Endodermal cell (in vitro differentiated cells): ENCODE measurements around the gene CMIP. TPM values are rescaled to one million over a fixed set of nuclear protein-coding genes. Genes with fewer than 3 reads are reported as not detected.

ENCODE experiments used
- DNase-seq: peaks from one replicate; pipeline ENCODE4 v3.0.0-alpha.2; 2017
- H3K27ac ChIP-seq: 2 replicates; pipeline ENCODE4 v1.5.1; 2013; ENCODE audit warnings: mild to moderate bottlenecking, low read depth, low read length, moderate library complexity
- H3K27me3 ChIP-seq: 2 replicates; pipeline ENCODE4 v1.6.1; 2013; ENCODE audit warnings: mild to moderate bottlenecking, low read length, moderate library complexity; ENCODE audit not compliant: insufficient read depth, control insufficient read depth, poor library complexity, severe bottlenecking
- H3K36me3 ChIP-seq: 2 replicates; pipeline ENCODE4 v1.7.0; 2013; ENCODE audit warnings: mild to moderate bottlenecking, low read length, moderate library complexity; ENCODE audit not compliant: control insufficient read depth, insufficient read depth
- H3K4me1 ChIP-seq: one replicate; pipeline ENCODE4 v1.7.0; 2013; ENCODE audit warnings: low read length; ENCODE audit not compliant: control insufficient read depth, insufficient read depth
- H3K4me3 ChIP-seq: 2 replicates; pipeline ENCODE4 v1.5.1; 2013; ENCODE audit warnings: mild to moderate bottlenecking, low read length, moderate library complexity
- H3K9ac ChIP-seq: 2 replicates; pipeline ENCODE4 v1.6.1; 2013; ENCODE audit warnings: mild to moderate bottlenecking, low read length, moderate library complexity; ENCODE audit not compliant: poor library complexity, severe bottlenecking; ENCODE audit errors: extremely low read depth
- H3K9me3 ChIP-seq: 2 replicates; pipeline ENCODE4 v1.6.1; 2013; ENCODE audit warnings: mild to moderate bottlenecking, low read length, moderate library complexity; ENCODE audit not compliant: control insufficient read depth
- H3K27ac Mint-ChIP-seq: 2 replicates; pipeline ENCODE4 v1.8.0; 2020; ENCODE audit warnings: mixed read lengths
- H3K27me3 Mint-ChIP-seq: 2 replicates; pipeline ENCODE4 v1.8.0; 2021; ENCODE audit warnings: mild to moderate bottlenecking, mixed read lengths; ENCODE audit not compliant: insufficient read depth
- H3K36me3 Mint-ChIP-seq: 2 replicates; pipeline ENCODE4 v1.8.0; 2020; ENCODE audit warnings: low read depth, mixed read lengths
- H3K4me1 Mint-ChIP-seq: 2 replicates; pipeline ENCODE4 v1.8.0; 2020; ENCODE audit warnings: mixed read lengths
- H3K4me3 Mint-ChIP-seq: 2 replicates; pipeline ENCODE4 v1.8.0; 2020; ENCODE audit warnings: mild to moderate bottlenecking, moderate library complexity, mixed read lengths
- H3K9me3 Mint-ChIP-seq: 2 replicates; pipeline ENCODE4 v1.8.0; 2020; ENCODE audit warnings: mild to moderate bottlenecking, mixed read lengths
- CTCF ChIP-seq: fragments of 200-600 bp; sonication (generic); conservative IDR thresholded peaks from 2 replicates; pipeline ENCODE4 v1.5.0; 2021; ENCODE audit warnings: antibody characterized with exemption, mild to moderate bottlenecking
- WGBS, 2 experiments: methylation state at CpG; one replicate each; pipeline versions ENCODE4 v1.1.5 to v1.1.7; 2013; ENCODE audit warnings: missing lambda C conversion rate in 2 of 2, mixed read lengths in 1 of 2; ENCODE audit not compliant: insufficient coverage in 1 of 2, insufficient read length in 1 of 2; 5-methylcytosine and 5-hydroxymethylcytosine counted together
- total RNA-seq, 2 donors: library from RNA; stranded (reverse); fragmentation: NEBNext Ultra II Directional in 1 of 2; extraction: Animal tissue kit (Norgen Biotek cat#: 25700) in 1 of 2; gene quantifications; 2 replicates in 1 of 2; 3 replicates in 1 of 2; pipeline ENCODE4 v1.2.1, GENCODE V29; 2021

Gene CMIP
- total RNA-seq, 2 donors from 2014 or later, result 64.0 to 64.7 TPM

DNA sequence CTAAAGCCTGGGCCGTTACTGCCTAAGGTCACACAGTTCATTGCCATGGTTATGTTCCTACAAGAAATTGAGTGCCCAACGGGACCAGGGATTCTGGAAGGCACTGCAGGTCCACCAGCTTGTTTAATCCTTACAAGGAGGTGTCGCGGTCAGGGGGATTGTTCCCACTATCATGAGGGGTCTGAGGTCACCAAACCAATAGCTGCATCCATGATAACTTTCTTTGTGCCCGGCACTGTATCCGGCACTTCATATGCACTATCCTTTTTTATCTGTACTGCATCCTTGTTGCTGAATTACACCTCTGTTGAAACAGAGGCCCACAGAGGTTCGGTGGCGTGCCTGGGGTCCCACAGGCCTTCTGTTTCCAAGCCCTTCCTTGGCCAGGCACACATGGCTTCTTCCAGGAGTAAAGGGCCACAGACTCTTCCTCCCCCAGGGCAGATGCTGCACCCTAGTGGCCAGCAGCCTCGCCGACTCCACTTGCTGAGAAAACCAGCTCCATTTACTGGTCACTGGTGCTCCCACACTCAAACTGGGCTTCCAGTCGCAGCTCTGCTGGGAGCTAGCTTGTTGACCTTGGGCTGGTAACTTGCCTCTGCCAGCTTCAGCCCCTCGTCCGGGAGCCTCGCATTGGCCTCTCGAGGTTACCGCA is 252.5 kb downstream of the CMIP start:
- Histone ChIP-seq H3K4me1 (no peaks in the 10 kb centered on the region), H3K9ac (no peak overlapping the region), H3K27me3 (no peaks in the 10 kb centered on the region), H3K36me3 (peaks cover 54% of the 10 kb centered on the region), H3K4me3 (no peak overlapping the region), H3K27ac (peak overlapping the region; percentile 86), H3K9me3 (no peaks in the 10 kb centered on the region)
- 86 to 89% methylated on average over 16 of the region's 16 CpGs for WGBS, 2 experiments
- peak overlapping the region; percentile 55 for H3K27ac Mint-ChIP-seq
- no peak overlapping the region for H3K4me3 Mint-ChIP-seq
- no peaks in the 10 kb centered on the region for H3K27me3 Mint-ChIP-seq
- H3K36me3 Mint-ChIP-seq, result peaks cover 48% of the 10 kb centered on the region
- DNase-seq, result peak; percentile 92
- no peaks in the 10 kb centered on the region for H3K9me3 Mint-ChIP-seq
- TF ChIP-seq CTCF, result peak; percentile 87
- no peaks in the 10 kb centered on the region for H3K4me1 Mint-ChIP-seq

- H3K4me3 ChIP-seq, result no peak overlapping the region
- no peaks in the 10 kb centered on the region for H3K27me3 ChIP-seq
- no peak overlapping the region for H3K27ac Mint-ChIP-seq
- H3K36me3 ChIP-seq, result peaks cover 54% of the 10 kb centered on the region
- H3K27ac ChIP-seq, result peak overlapping the region; percentile 86
- H3K4me3 Mint-ChIP-seq, result no peak overlapping the region
- H3K9ac ChIP-seq, result no peak overlapping the region
- H3K27me3 Mint-ChIP-seq, result no peaks in the 10 kb centered on the region
- H3K9me3 ChIP-seq, result no peaks in the 10 kb centered on the region
- no peaks in the 10 kb centered on the region for H3K9me3 Mint-ChIP-seq
- DNase-seq, result no peak
- TF ChIP-seq CTCF, result peak; percentile 17
- peaks cover 49% of the 10 kb centered on the region for H3K36me3 Mint-ChIP-seq
- H3K4me1 Mint-ChIP-seq, result no peaks in the 10 kb centered on the region
- H3K4me1 ChIP-seq, result no peaks in the 10 kb centered on the region
- 84 to 95% methylated on average over 22 to 36 of the region's 36 CpGs for WGBS, 2 experiments
These were observed 253.2 kb downstream of the CMIP start for GRCh38 chr16:81697616-81698309.

GRCh38 chr16:81698310-81698641 is 253.7 kb downstream of the CMIP start:
- Mint-ChIP-seq H3K36me3 (peaks cover 49% of the 10 kb centered on the region), H3K4me1 (no peaks in the 10 kb centered on the region), H3K4me3 (no peak overlapping the region), H3K27me3 (no peaks in the 10 kb centered on the region), H3K27ac (no peak overlapping the region), H3K9me3 (no peaks in the 10 kb centered on the region)
- Histone ChIP-seq H3K27ac (peak overlapping the region; percentile 86), H3K36me3 (peaks cover 50% of the 10 kb centered on the region), H3K27me3 (no peaks in the 10 kb centered on the region), H3K9me3 (no peaks in the 10 kb centered on the region), H3K4me3 (no peak overlapping the region), H3K4me1 (no peaks in the 10 kb centered on the region), H3K9ac (no peak overlapping the region)
- TF ChIP-seq CTCF, result no peak
- no peak for DNase-seq
- WGBS, 2 experiments, result 91 to 95% methylated on average over 6 to 11 of the region's 11 CpGs
